IMR-90 (cell line): ENCODE results near the gene ARF1. TPM values are rescaled to one million over a fixed set of nuclear protein-coding genes. Genes with fewer than 3 reads are reported as not detected.
A peak's percentile ranks its signal among the peaks of the same experiment; 100 is the strongest.

ENCODE experiments used
- ATAC-seq: fragments of 200-7000 bp; cut with Tn5 transposase; 2 replicates; pipeline ENCODE4 v1.9.1; 2020; ENCODE audit warnings: low read depth, mild to moderate bottlenecking, moderate library complexity
- BruUV-seq: library from RNA; stranded (reverse); fragments of 400-500 nt; replicated peaks from 2 replicates; lab custom pipeline; 2021; lab: Mats Ljungman, UMichigan
- CTCF ChIA-PET: fragments of 300-600 bp; formaldehyde crosslinking; extraction: SDS; loops from one replicate; lab custom pipeline; 2021; ENCODE audit warnings: antibody characterized with exemption; lab: Yijun Ruan, JAX
- POLR2A ChIA-PET: fragments of 300-600 bp; sonication (Branson Sonifier 250); formaldehyde crosslinking; loops from one replicate; lab custom pipeline; 2022; ENCODE audit warnings: antibody characterized with exemption; ENCODE audit not compliant: unreplicated experiment; lab: Charles Lee
- DNase-seq: peaks from one replicate; pipeline ENCODE4 v3.0.0; 2013
- H2AFZ ChIP-seq: replicated peaks from 2 replicates; pipeline ENCODE3; 2013; ENCODE audit warnings: low read length, mild to moderate bottlenecking; ENCODE audit not compliant: poor library complexity
- H2AK5ac ChIP-seq: 2 replicates; pipeline ENCODE4 v1.6.1; 2013; ENCODE audit warnings: low read depth, low read length, inconsistent platforms
- H2AK9ac ChIP-seq: replicated peaks from 2 replicates; pipeline ENCODE3; 2013; ENCODE audit warnings: mild to moderate bottlenecking, low read depth, low read length, moderate library complexity; ENCODE audit not compliant: poor library complexity
- H2BK120ac ChIP-seq: 2 replicates; pipeline ENCODE4 v1.6.1; 2013; ENCODE audit warnings: low read depth, low read length, inconsistent platforms
- H2BK15ac ChIP-seq: 3 replicates; pipeline ENCODE4 v1.6.1; 2013; ENCODE audit warnings: low read depth, low read length, inconsistent platforms
- H2BK20ac ChIP-seq: 2 replicates; pipeline ENCODE4 v1.6.1; 2013; ENCODE audit warnings: low read depth, mild to moderate bottlenecking, inconsistent platforms, low read length, moderate library complexity
- H2BK5ac ChIP-seq: 2 replicates; pipeline ENCODE4 v1.6.1; 2013; ENCODE audit warnings: mild to moderate bottlenecking, low read depth, low read length, inconsistent platforms; ENCODE audit not compliant: poor library complexity, severe bottlenecking
- H3K14ac ChIP-seq: replicated peaks from 2 replicates; pipeline ENCODE4 v1.6.1; 2013; ENCODE audit warnings: low read depth, low read length, inconsistent platforms
- H3K18ac ChIP-seq: 2 replicates; pipeline ENCODE4 v1.6.1; 2013; ENCODE audit warnings: low read depth, low read length, control low read depth
- H3K23ac ChIP-seq: 2 replicates; pipeline ENCODE4 v1.6.1; 2013; ENCODE audit warnings: low read depth, low read length, inconsistent platforms
- H3K27ac ChIP-seq: 2 replicates; pipeline ENCODE4 v1.5.1; 2013; ENCODE audit warnings: mild to moderate bottlenecking, control low read depth, low read length; ENCODE audit not compliant: insufficient read depth
- H3K27me3 ChIP-seq: 2 replicates; pipeline ENCODE4 v1.6.1; 2013; ENCODE audit warnings: low read length; ENCODE audit not compliant: control insufficient read depth, insufficient read depth
- H3K36me3 ChIP-seq: 2 replicates; pipeline ENCODE4 v1.6.1; 2013; ENCODE audit warnings: low read length, mixed read lengths; ENCODE audit not compliant: control insufficient read depth, insufficient read depth
- H3K4ac ChIP-seq: 2 replicates; pipeline ENCODE4 v1.6.1; 2013; ENCODE audit warnings: low read depth, low read length, inconsistent platforms
- H3K4me1 ChIP-seq: 2 replicates; pipeline ENCODE4 v1.6.1; 2013; ENCODE audit warnings: low read length, mixed read lengths; ENCODE audit not compliant: control insufficient read depth, insufficient read depth
- H3K4me2 ChIP-seq: 2 replicates; pipeline ENCODE4 v1.6.1; 2013; ENCODE audit warnings: low read depth, mild to moderate bottlenecking, control low read depth, low read length, moderate library complexity
- H3K4me3 ChIP-seq: 2 replicates; pipeline ENCODE4 v1.5.1; 2013; ENCODE audit warnings: low read depth, mild to moderate bottlenecking, control low read depth, low read length, moderate library complexity; ENCODE audit not compliant: insufficient read depth
- H3K56ac ChIP-seq: 2 replicates; pipeline ENCODE4 v1.6.1; 2013; ENCODE audit warnings: low read length, inconsistent platforms; ENCODE audit not compliant: insufficient read depth; ENCODE audit errors: extremely low read depth
- H3K79me1 ChIP-seq, 2 experiments: 2 replicates each; pipeline ENCODE4 v1.6.1; 2013; ENCODE audit warnings: low read length in 2 of 2, inconsistent platforms in 1 of 2, low read depth in 1 of 2
- H3K9ac ChIP-seq: 2 replicates; pipeline ENCODE4 v1.6.1; 2013; ENCODE audit warnings: low read depth, low read length, control low read depth
- H3K9me1 ChIP-seq: 2 replicates; pipeline ENCODE4 v1.6.1; 2013; ENCODE audit warnings: low read length, inconsistent platforms; ENCODE audit not compliant: insufficient read depth
- H3K9me3 ChIP-seq: 2 replicates; pipeline ENCODE4 v1.6.1; 2013; ENCODE audit warnings: low read length; ENCODE audit not compliant: control insufficient read depth, insufficient read depth
- H4K20me1 ChIP-seq: 2 replicates; pipeline ENCODE4 v1.6.1; 2013; ENCODE audit warnings: low read length, inconsistent platforms; ENCODE audit not compliant: insufficient read depth
- H4K5ac ChIP-seq: 2 replicates; pipeline ENCODE4 v1.6.1; 2013; ENCODE audit warnings: mild to moderate bottlenecking, low read depth, low read length, control low read depth
- H4K8ac ChIP-seq, 2 experiments: 2 replicates each; pipeline ENCODE4 v1.6.1; 2013; ENCODE audit warnings: low read depth in 2 of 2, low read length in 2 of 2, control low read depth in 1 of 2, inconsistent platforms in 1 of 2
- H4K91ac ChIP-seq: 2 replicates; pipeline ENCODE4 v1.6.1; 2013; ENCODE audit warnings: low read depth, low read length, inconsistent platforms; ENCODE audit not compliant: insufficient read depth
- BHLHE40 ChIP-seq: fragments of 150-350 bp; IDR thresholded peaks from 2 replicates; pipeline ENCODE4 v1.6.1; 2016; ENCODE audit warnings: mild to moderate bottlenecking, low read depth, low read length
- CEBPB ChIP-seq: IDR thresholded peaks from 2 replicates; pipeline ENCODE4 v1.6.1; 2012; ENCODE audit warnings: low read depth, low read length, improper control_type of control experiment
- CHD1 ChIP-seq: IDR thresholded peaks from 2 replicates; pipeline ENCODE4 v1.6.1; 2012; ENCODE audit warnings: low read depth, low read length, improper control_type of control experiment
- FOS ChIP-seq: fragments of 150-350 bp; IDR thresholded peaks from 2 replicates; pipeline ENCODE4 v1.6.1; 2016; ENCODE audit warnings: low read depth, low read length
- MAFK ChIP-seq: IDR thresholded peaks from 2 replicates; pipeline ENCODE4 v1.6.1; 2012; ENCODE audit warnings: low read depth, low read length, improper control_type of control experiment
- MAZ ChIP-seq: IDR thresholded peaks from 2 replicates; pipeline ENCODE4 v1.6.1; 2012; ENCODE audit warnings: low read depth, mild to moderate bottlenecking, low read length, improper control_type of control experiment, moderate library complexity, borderline replicate concordance
- POLR2A ChIP-seq: IDR thresholded peaks from 2 replicates; pipeline ENCODE4 v1.6.1; 2012; ENCODE audit warnings: mild to moderate bottlenecking, low read depth, low read length
- RFX5 ChIP-seq: IDR thresholded peaks from 2 replicates; pipeline ENCODE4 v1.8.0; 2012; ENCODE audit warnings: low read depth, mild to moderate bottlenecking, low read length, moderate library complexity
- WGBS, 2 experiments: methylation state at CpG; one replicate each; pipeline versions ENCODE4 v1.1.5 to v1.1.7; 2013; ENCODE audit warnings: missing lambda C conversion rate in 2 of 2; ENCODE audit not compliant: insufficient read length in 1 of 2; ENCODE audit errors: extremely low coverage in 2 of 2; 5-methylcytosine and 5-hydroxymethylcytosine counted together
- dilution Hi-C: fragments of 300-500 bp; cut with HindIII; formaldehyde crosslinking; loops from one replicate; pipeline ENCODE4 v1.14.3; 2018; ENCODE audit warnings: low sequenced_read_pairs; ENCODE audit not compliant: unreplicated experiment
- in situ Hi-C: fragments of 300-500 bp; cut with MboI; formaldehyde crosslinking; loops from 3 replicates; pipeline ENCODE4 v1.14.3; 2019; ENCODE audit warnings: low sequenced_read_pairs, inconsistent platforms, mixed read lengths
- intact Hi-C: fragments of 100-400 bp; cut with micrococcal nuclease; formaldehyde crosslinking; loops from 2 replicates; pipeline ENCODE4 v1.10.0; 2022
- polyA plus RNA-seq, 3 experiments: library from polyadenylated mRNA; depleted of rRNA; stranded (reverse); fragments of >200 nt; gene quantifications; 2 replicates each; pipeline ENCODE4 v1.2.3, GENCODE V29; 2012; ENCODE audit warnings: low replicate concordance in 1 of 3
- total RNA-seq: library from RNA; depleted of rRNA; stranded (reverse); fragments of >200 nt; gene quantifications from 2 replicates; pipeline ENCODE4 v1.2.3, GENCODE V29; 2012
- TF ChIP-seq, protein P1 (sequence below): conservative IDR thresholded peaks from 2 replicates; pipeline ENCODE4 v1.5.1; 2012; ENCODE audit warnings: mild to moderate bottlenecking, low read depth, low read length, improper control_type of control experiment

ARF1 gene
- total and polyA plus RNA-seq, 2 of the 4 experiments (the other 2 are of a cell fraction) = 330 to 1,100 TPM

DNA sequence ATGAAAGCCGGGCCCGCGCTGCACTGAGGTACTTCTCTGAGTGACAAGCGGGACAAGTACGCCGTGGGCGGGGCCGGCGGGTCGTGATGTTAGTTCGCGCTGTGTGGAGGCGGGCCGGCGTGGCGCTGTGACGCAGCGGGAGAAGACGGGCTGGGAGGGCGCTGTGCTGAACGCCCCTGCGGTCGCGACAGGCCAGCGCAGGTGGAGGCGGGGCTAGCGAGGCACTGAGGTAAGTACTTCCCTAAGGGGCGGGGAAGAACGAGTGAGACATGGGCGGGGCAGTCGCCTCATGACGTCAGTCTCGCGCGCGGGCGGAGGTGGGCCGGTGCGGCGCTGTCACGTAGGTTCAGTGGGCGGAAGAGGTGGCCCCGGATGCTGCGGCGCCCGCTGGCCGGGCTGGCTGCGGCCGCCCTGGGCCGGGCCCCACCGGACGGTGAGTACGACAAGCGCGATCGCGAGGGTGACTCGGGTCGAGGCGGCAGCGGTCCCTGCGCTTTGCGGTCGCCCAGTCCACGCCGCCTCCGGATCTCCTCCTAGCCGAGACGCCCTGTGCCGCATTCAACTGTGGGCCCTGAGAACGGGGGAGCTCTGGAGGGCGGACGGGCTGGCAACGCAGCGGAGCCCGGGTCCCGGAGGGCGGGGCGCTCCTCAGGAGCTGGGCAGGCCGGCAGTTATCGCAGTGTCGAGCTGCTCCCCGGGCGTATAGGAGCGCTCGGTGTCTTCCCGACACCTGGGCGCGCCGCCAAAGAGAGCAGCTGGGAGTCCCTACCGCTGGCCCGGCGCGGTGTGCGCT is 57.6 kb downstream of the ARF1 start, which contains the start of gene GUK1:
Gene GUK1, plus strand, starts transcription at position 349 of the 793 bp plus-strand sequence. Its CDS starts 24 bp downstream, at position 373.
- ChIA-PET CTCF (no interaction called here), POLR2A (no interaction called here)
- Histone ChIP-seq H3K79me1 (peaks cover 0 to 42% of the 10 kb centered on the region in 2 experiments; a peak in 2 of 4 replicates), H3K9ac (peak within 1 kb of the TSS; percentile 91), H3K18ac (peak within 1 kb of the TSS; percentile 39; the same call in 1 of the 2 replicates), H3K4me2 (peak within 1 kb of the TSS; percentile 93), H4K8ac (peak within 1 kb of the TSS; percentile 98), H2BK20ac (no peak within 1 kb of the TSS), H3K27ac (peak within 1 kb of the TSS; percentile 87), H4K91ac (peak within 1 kb of the TSS; percentile 91), H2AK9ac (peak within 1 kb of the TSS; percentile 97), H3K23ac (peak within 1 kb of the TSS; percentile 93), H3K9me3 (no peaks in the 10 kb centered on the region), H4K20me1 (peaks cover 46% of the 10 kb centered on the region), H3K14ac (peak within 1 kb of the TSS; percentile 96), H3K9me1 (peaks cover 24% of the 10 kb centered on the region), H3K27me3 (peaks cover 4% of the 10 kb centered on the region), H2BK120ac (peak within 1 kb of the TSS; percentile 68), H2BK5ac (peak within 1 kb of the TSS; percentile 79), H3K4me3 (peak within 1 kb of the TSS; percentile 84), H2AFZ (peak within 1 kb of the TSS; percentile 93), H3K36me3 (peaks cover 5% of the 10 kb centered on the region), H2AK5ac (peak within 1 kb of the TSS; percentile 89), H3K56ac (peak within 1 kb of the TSS; percentile 80; the same call in 1 of the 2 replicates), H3K4ac (peak within 1 kb of the TSS; percentile 91), H4K5ac (peak within 1 kb of the TSS; percentile 71), H2BK15ac (peak within 1 kb of the TSS; percentile 13; the same call in 1 of the 3 replicates), H3K4me1 (peaks cover 19% of the 10 kb centered on the region)
- 0% methylated on average over 44 of the region's 95 CpGs; no CpG with 5 or more reads in 1 of the 2 experiments for WGBS, 2 experiments
- dilution Hi-C loops (no loop called here), in situ Hi-C loops (loop anchor here (10.0 kb wide), 1 partner anchor 365 kb away; no protein-coding TSS in a partner anchor), intact Hi-C loops (loop anchor here (1.0 to 10.0 kb wide), 3 partner anchors 10 to 135 kb away; partner anchors contain the start of gene C1orf35)
- BruUV-seq = no TSS peak
- peak; percentile 95 for ATAC-seq
- peak; percentile 84; the same call in 1 of the 2 replicates for TF ChIP-seq MAZ
- TF ChIP-seq FOS = peak; percentile 14; the same call in 1 of the 2 replicates
- no peak; the same call in 1 of the 2 replicates for TF ChIP-seq RFX5
- TF ChIP-seq POLR2A = peak; percentile 97
- TF ChIP-seq CEBPB = no peak
- TF ChIP-seq, protein P1, sequence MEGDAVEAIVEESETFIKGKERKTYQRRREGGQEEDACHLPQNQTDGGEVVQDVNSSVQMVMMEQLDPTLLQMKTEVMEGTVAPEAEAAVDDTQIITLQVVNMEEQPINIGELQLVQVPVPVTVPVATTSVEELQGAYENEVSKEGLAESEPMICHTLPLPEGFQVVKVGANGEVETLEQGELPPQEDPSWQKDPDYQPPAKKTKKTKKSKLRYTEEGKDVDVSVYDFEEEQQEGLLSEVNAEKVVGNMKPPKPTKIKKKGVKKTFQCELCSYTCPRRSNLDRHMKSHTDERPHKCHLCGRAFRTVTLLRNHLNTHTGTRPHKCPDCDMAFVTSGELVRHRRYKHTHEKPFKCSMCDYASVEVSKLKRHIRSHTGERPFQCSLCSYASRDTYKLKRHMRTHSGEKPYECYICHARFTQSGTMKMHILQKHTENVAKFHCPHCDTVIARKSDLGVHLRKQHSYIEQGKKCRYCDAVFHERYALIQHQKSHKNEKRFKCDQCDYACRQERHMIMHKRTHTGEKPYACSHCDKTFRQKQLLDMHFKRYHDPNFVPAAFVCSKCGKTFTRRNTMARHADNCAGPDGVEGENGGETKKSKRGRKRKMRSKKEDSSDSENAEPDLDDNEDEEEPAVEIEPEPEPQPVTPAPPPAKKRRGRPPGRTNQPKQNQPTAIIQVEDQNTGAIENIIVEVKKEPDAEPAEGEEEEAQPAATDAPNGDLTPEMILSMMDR = 0 out of 2 replicates have a peak, but pooled peaks have one; percentile 24
- TF ChIP-seq CHD1 = no peak; the same call in 1 of the 2 replicates
- 0 out of 2 replicates have a peak, but pooled peaks have one; percentile 2 for TF ChIP-seq BHLHE40
- TF ChIP-seq MAFK = 0 out of 2 replicates have a peak, but pooled peaks have one; percentile 1
- DNase-seq = peak; percentile 99
